Chondrocyte (in vitro differentiated cells): ENCODE data around the gene TES. TPM values are rescaled to one million over a fixed set of nuclear protein-coding genes. Genes with fewer than 3 reads are reported as not detected.
A peak's percentile ranks its signal among the peaks of the same experiment; 100 is the strongest.

Experiments
- DNase-seq: peaks from one replicate; pipeline ENCODE4 v3.0.0; 2021; ENCODE audit warnings: mixed read lengths, low spot score
- H3K27ac Mint-ChIP-seq: one replicate; pipeline ENCODE4 v1.8.0; 2021; ENCODE audit warnings: mild to moderate bottlenecking, moderate library complexity, mixed read lengths; ENCODE audit not compliant: unreplicated experiment
- H3K27me3 Mint-ChIP-seq: 2 replicates; pipeline ENCODE4 v1.8.0; 2021; ENCODE audit warnings: low read depth, mixed read lengths
- H3K36me3 Mint-ChIP-seq: 2 replicates; pipeline ENCODE4 v1.8.0; 2021; ENCODE audit warnings: low read depth, mixed read lengths
- H3K4me1 Mint-ChIP-seq: 2 replicates; pipeline ENCODE4 v1.8.0; 2021; ENCODE audit warnings: low read depth, mild to moderate bottlenecking, mixed read lengths
- H3K4me3 Mint-ChIP-seq: one replicate; pipeline ENCODE4 v1.8.0; 2021; ENCODE audit warnings: mild to moderate bottlenecking, moderate library complexity, mixed read lengths; ENCODE audit not compliant: unreplicated experiment
- H3K9me3 Mint-ChIP-seq: 2 replicates; pipeline ENCODE4 v1.8.0; 2021; ENCODE audit warnings: low read depth, mixed read lengths
- CTCF ChIP-seq: fragments of 200-600 bp; sonication (generic); IDR thresholded peaks from 2 replicates; pipeline ENCODE4 v1.5.0; 2021; ENCODE audit warnings: antibody characterized with exemption, mild to moderate bottlenecking, moderate library complexity
- total RNA-seq: library from RNA; stranded (reverse); gene quantifications from 3 replicates; pipeline ENCODE4 v1.2.1, GENCODE V29; 2021

The TES gene
- total RNA-seq, 1 donor from 2014 or later = 261 TPM

DNA sequence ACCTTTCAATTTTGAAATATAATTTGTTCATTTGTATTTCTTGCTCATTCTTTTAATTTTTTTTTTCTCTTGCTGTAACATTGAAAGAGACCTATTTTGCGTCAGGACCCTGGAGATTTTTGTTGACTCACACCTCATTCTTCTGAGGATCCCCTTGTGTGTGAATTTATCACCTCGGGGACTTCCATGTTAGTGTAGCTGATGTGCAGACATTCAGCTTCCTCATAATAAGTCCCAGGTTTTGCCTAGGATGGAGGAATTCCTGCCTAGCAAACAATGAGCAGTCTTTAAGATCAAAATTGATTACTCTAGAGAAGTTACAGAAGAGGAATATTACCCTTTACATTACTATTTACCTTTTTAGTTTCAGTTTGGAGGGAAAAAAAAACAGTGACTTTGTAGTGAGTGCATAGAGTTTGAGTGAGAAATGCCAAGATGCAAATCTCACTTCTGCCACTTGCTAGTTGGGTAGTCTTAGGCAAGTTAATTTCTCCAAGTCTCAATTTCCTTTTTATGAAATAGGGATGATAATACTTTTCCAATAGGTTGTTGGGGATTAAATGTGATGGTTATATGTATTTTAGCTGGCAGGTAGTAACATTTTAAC lies 14.3 kb downstream of the TES start:
- Mint-ChIP-seq H3K36me3 (no peaks in the 10 kb centered on the region), H3K4me3 (no peak overlapping the region), H3K27ac (peak overlapping the region; percentile 34), H3K4me1 (peaks cover 94% of the 10 kb centered on the region), H3K9me3 (no peaks in the 10 kb centered on the region), H3K27me3 (no peaks in the 10 kb centered on the region)
- no peak for TF ChIP-seq CTCF
- no peak for DNase-seq

GRCh38 chr7:116225860-116226259 lies 15.5 kb downstream of the TES start:
- Mint-ChIP-seq H3K9me3 (no peaks in the 10 kb centered on the region), H3K4me1 (peaks cover 95% of the 10 kb centered on the region), H3K27ac (no peak overlapping the region), H3K36me3 (no peaks in the 10 kb centered on the region), H3K4me3 (no peak overlapping the region), H3K27me3 (no peaks in the 10 kb centered on the region)
- DNase-seq = no peak
- no peak for TF ChIP-seq CTCF

GRCh38 chr7:116226664-116227063 lies 16.3 kb downstream of the TES start:
- no peak overlapping the region for H3K4me3 Mint-ChIP-seq
- no peak for TF ChIP-seq CTCF
- no peaks in the 10 kb centered on the region for H3K9me3 Mint-ChIP-seq
- H3K4me1 Mint-ChIP-seq = peaks cover 97% of the 10 kb centered on the region
- no peaks in the 10 kb centered on the region for H3K27me3 Mint-ChIP-seq
- DNase-seq = no peak
- peak overlapping the region; percentile 52 for H3K27ac Mint-ChIP-seq
- H3K36me3 Mint-ChIP-seq = no peaks in the 10 kb centered on the region

- no peaks in the 10 kb centered on the region for H3K9me3 Mint-ChIP-seq
- H3K36me3 Mint-ChIP-seq = no peaks in the 10 kb centered on the region
These were observed 17.4 kb downstream of the TES start for GRCh38 chr7:116227678-116228239.

DNA sequence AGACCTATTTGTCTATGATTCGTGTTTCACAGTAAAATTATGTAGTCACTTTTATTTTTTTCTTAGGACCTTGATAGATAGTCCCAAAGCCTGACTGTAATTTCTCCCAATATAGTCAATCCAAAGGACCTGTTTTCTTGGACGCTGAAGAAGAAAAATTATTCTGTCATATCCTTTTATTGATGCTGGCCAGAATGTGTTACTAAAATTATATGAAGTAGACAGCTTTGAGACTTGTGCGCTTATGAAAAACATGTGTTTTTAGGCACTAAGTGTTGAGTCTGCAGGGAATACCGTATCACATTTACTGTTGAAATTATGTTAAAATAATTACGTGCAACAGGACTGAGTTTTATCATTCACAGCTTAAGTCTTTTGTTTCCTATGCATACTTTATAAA lies 17.9 kb downstream of the TES start:
- Mint-ChIP-seq H3K4me3 (peak overlapping the region; percentile 4), H3K27me3 (no peaks in the 10 kb centered on the region), H3K27ac (peak overlapping the region; percentile 86), H3K4me1 (peaks cover 97% of the 10 kb centered on the region), H3K9me3 (no peaks in the 10 kb centered on the region), H3K36me3 (no peaks in the 10 kb centered on the region)
- no peak for TF ChIP-seq CTCF
- no peak for DNase-seq

More at GRCh38 chr7:116227678-116228239, 17.4 kb downstream of the TES start:
- DNase-seq = no peak
- H3K4me1 Mint-ChIP-seq = peaks cover 97% of the 10 kb centered on the region
- TF ChIP-seq CTCF = no peak
- peak overlapping the region; percentile 4 for H3K4me3 Mint-ChIP-seq
- H3K27me3 Mint-ChIP-seq = no peaks in the 10 kb centered on the region
- peak overlapping the region; percentile 86 for H3K27ac Mint-ChIP-seq
